Measurements from ENCODE around the gene PIK3CG. TPM values are rescaled to one million over a fixed set of nuclear protein-coding genes. Genes with fewer than 3 reads are reported as not detected.
A peak's percentile ranks its signal among the peaks of the same experiment; 100 is the strongest.

Gene PIK3CG
- total RNA-seq, 1 experiment from 2014 or later: not detected

DNA sequence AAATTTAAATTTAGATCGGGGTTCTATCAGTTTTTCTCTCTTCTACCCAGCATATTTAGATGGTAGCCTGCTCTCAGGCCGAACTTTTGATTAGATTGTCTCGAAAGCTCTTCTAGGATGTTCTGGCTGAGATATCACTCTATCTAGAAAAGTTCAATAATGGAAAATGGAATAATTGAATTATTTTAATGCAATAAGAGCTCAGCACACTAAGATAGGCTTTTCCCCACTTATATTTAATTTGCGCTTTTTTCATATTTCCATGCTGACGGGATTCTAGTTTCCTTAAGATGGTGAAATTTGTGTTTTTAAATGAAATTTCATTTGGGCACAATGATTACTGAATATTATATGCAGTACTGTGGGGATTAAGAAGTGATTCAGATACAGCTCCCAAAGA, 73.7 kb downstream of the PIK3CG start:
- intact Hi-C loops (cut with micrococcal nuclease; ENCODE audit: unreplicated experiment): no loop called here
- H3K4me1 Mint-ChIP-seq (ENCODE audit: low read depth, unreplicated experiment): no peaks in the 10 kb centered on the region
- H3K36me3 Mint-ChIP-seq (ENCODE audit: insufficient read depth, unreplicated experiment): no peaks in the 10 kb centered on the region
- DNase-seq: no peak
- H3K27me3 Mint-ChIP-seq (ENCODE audit: unreplicated experiment): peaks cover 2% of the 10 kb centered on the region
- BruUV-seq (replicated peaks): no TSS peak
- no peak overlapping the region for H3K4me3 Mint-ChIP-seq (ENCODE audit: low read depth, unreplicated experiment)
- CTCF ChIA-PET: no interaction called here
- TF ChIP-seq, protein P1, sequence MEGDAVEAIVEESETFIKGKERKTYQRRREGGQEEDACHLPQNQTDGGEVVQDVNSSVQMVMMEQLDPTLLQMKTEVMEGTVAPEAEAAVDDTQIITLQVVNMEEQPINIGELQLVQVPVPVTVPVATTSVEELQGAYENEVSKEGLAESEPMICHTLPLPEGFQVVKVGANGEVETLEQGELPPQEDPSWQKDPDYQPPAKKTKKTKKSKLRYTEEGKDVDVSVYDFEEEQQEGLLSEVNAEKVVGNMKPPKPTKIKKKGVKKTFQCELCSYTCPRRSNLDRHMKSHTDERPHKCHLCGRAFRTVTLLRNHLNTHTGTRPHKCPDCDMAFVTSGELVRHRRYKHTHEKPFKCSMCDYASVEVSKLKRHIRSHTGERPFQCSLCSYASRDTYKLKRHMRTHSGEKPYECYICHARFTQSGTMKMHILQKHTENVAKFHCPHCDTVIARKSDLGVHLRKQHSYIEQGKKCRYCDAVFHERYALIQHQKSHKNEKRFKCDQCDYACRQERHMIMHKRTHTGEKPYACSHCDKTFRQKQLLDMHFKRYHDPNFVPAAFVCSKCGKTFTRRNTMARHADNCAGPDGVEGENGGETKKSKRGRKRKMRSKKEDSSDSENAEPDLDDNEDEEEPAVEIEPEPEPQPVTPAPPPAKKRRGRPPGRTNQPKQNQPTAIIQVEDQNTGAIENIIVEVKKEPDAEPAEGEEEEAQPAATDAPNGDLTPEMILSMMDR (IDR thresholded peaks at IDR 0.05; ENCODE audit: unreplicated experiment): no peak
- H3K27ac Mint-ChIP-seq (ENCODE audit: unreplicated experiment): no peak overlapping the region
- no peaks in the 10 kb centered on the region for H3K9me3 Mint-ChIP-seq (ENCODE audit: low read depth, unreplicated experiment)

DNA sequence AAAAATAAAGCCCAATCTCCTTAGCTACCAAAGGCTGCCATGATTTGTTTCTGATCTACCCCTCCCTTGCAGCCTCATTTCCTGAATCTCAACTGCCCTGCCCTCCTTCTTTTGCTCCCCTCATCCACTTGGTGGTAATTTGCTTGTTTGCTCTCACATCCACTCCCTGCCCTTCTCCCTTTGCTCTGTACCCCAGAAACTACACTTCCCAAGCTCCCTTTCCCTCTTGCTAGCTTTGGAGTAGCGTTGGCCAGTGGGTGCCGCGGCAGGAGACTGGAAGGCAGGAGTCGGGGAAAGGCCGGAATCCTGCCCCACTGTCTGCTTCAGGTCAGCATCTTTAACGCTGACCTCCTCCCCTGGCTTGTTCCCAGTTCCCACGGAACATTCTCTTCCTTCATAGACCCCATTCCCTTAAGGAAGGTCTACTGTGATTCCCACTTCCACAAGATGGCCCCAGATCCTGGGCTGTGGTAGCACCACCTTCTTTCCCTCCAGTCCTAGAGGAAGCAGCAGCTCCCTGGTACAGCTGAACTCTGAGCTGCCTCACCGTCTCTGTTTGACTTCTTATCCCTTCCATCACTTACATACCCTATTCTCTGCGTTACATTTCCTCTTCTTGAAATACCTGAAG, 79.1 kb downstream of the PIK3CG start:
- H3K4me3 Mint-ChIP-seq (ENCODE audit: low read depth, unreplicated experiment): no peak overlapping the region
- no peak for DNase-seq
- H3K9me3 Mint-ChIP-seq (ENCODE audit: low read depth, unreplicated experiment): no peaks in the 10 kb centered on the region
- CTCF ChIA-PET: no interaction called here
- H3K4me1 Mint-ChIP-seq (ENCODE audit: low read depth, unreplicated experiment): peaks cover 8% of the 10 kb centered on the region
- intact Hi-C loops (cut with micrococcal nuclease; ENCODE audit: unreplicated experiment): loop anchor here (10.0 kb wide), 1 partner anchor 149 kb away; no protein-coding TSS in a partner anchor
- no peaks in the 10 kb centered on the region for H3K36me3 Mint-ChIP-seq (ENCODE audit: insufficient read depth, unreplicated experiment)
- TF ChIP-seq, protein P1 (IDR thresholded peaks at IDR 0.05; ENCODE audit: unreplicated experiment): no peak
- BruUV-seq (replicated peaks): no TSS peak
- peaks cover 26% of the 10 kb centered on the region for H3K27me3 Mint-ChIP-seq (ENCODE audit: unreplicated experiment)
- H3K27ac Mint-ChIP-seq (ENCODE audit: unreplicated experiment): no peak overlapping the region

DNA sequence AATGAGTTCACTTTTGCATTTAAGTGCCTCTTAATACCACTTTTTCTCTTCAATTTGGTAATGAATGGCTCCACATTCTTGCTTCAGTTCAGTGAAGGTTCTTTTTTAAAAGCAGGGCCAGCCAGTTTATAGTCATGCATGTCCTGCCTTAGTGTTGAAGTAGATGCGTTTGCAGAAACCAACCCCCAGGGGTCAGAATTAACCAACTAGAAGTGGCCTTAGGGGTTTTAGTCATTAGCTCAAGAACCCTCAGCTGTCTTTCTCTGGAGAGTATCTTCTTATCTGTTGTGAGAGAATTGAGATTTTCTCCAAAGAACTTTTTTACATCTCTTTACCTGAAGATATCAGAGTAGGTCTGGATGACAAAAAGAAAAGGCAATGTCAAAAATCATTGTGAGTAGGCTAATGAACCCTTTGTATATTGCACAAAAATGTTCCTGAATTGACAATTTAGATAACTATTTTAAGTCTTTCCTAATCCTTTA, 82.2 kb downstream of the PIK3CG start:
- no TSS peak for BruUV-seq (replicated peaks)

DNA sequence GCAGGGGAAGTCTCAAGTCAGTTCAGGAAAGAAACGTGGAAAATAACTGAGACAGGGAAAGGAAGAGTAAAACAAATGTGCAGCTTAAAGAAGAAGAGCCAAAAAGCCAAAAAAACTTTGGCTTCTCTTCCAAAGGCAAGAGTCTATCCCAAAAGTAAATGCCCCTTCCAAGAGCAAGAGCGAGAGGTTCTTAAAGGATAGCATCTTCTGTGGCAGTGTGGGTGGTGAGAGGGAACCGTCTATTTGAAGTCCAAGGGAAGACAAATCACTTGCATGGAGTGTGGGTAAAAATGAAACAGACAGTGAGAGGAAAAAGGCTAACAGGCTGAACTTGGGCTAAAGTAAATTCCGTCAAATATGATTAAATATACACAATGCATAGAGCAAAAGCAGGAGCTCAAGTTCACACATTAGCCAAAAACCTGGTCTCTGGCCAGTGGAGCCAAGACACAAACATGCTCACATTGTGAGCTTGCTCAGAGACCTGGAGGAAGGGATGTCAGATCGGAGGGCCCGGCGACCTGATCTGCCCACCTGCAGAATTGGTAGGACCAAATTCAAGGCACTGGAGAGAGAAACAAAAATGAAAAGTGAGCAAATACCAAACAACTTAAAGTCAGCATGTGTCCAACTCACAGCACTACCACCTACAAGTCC, 87.0 kb downstream of the PIK3CG start:
- DNase-seq: no peak
- H3K27me3 Mint-ChIP-seq (ENCODE audit: unreplicated experiment): peaks cover 52% of the 10 kb centered on the region
- H3K4me1 Mint-ChIP-seq (ENCODE audit: low read depth, unreplicated experiment): no peaks in the 10 kb centered on the region
- CTCF ChIA-PET: no interaction called here
- TF ChIP-seq, protein P1 (IDR thresholded peaks at IDR 0.05; ENCODE audit: unreplicated experiment): no peak
- no TSS peak for BruUV-seq (replicated peaks)
- H3K27ac Mint-ChIP-seq (ENCODE audit: unreplicated experiment): no peak overlapping the region
- H3K36me3 Mint-ChIP-seq (ENCODE audit: insufficient read depth, unreplicated experiment): no peaks in the 10 kb centered on the region
- no peak overlapping the region for H3K4me3 Mint-ChIP-seq (ENCODE audit: low read depth, unreplicated experiment)
- no peaks in the 10 kb centered on the region for H3K9me3 Mint-ChIP-seq (ENCODE audit: low read depth, unreplicated experiment)
- intact Hi-C loops (cut with micrococcal nuclease; ENCODE audit: unreplicated experiment): no loop called here

More for the DNA sequence above, 82.2 kb downstream of the PIK3CG start:
- Mint-ChIP-seq H3K27ac (ENCODE audit: unreplicated experiment) (no peak overlapping the region), H3K9me3 (ENCODE audit: low read depth, unreplicated experiment) (no peaks in the 10 kb centered on the region), H3K36me3 (ENCODE audit: insufficient read depth, unreplicated experiment) (no peaks in the 10 kb centered on the region), H3K27me3 (ENCODE audit: unreplicated experiment) (peaks cover 58% of the 10 kb centered on the region), H3K4me1 (ENCODE audit: low read depth, unreplicated experiment) (peaks cover 8% of the 10 kb centered on the region), H3K4me3 (ENCODE audit: low read depth, unreplicated experiment) (no peak overlapping the region)
- TF ChIP-seq, protein P1 (IDR thresholded peaks at IDR 0.05; ENCODE audit: unreplicated experiment): no peak
- DNase-seq: peak; percentile 40
- CTCF ChIA-PET: interaction anchor here (1.0 to 1.5 kb wide), 3 partner anchors 154 to 203 kb away, joined by 4 to 6 read pairs (median 4); no protein-coding TSS in a partner anchor
- intact Hi-C loops (cut with micrococcal nuclease; ENCODE audit: unreplicated experiment): loop anchor here (1.0 to 10.0 kb wide), 2 partner anchors 152 to 203 kb away; no protein-coding TSS in a partner anchor

Measured in Calu3 (cell line).